Measurements from ENCODE around the gene PSMD9.

- TF ChIP-seq NFIC (IDR thresholded peaks at IDR 0.05) = no peak
- no peak for TF ChIP-seq CREB1 (IDR thresholded peaks at IDR 0.05; ENCODE audit: low read depth)
- TF ChIP-seq EP300 (IDR thresholded peaks at IDR 0.05; ENCODE audit: borderline replicate concordance) = no peak
Measured at GRCh38 chr12:121861636-121862254, 26.8 kb upstream of the PSMD9 start.
